C4-2B (cell line): ENCODE results near the gene RAB27A.
"Not testable (repeated sequence)": the region's sequence is repeated elsewhere in the genome, so short reads cannot be mapped to it uniquely, and the experiment has no call there.

Experiments
- ZFX ChIP-seq: fragments of 450-650 bp; IDR thresholded peaks from 2 replicates; pipeline ENCODE4 v1.6.1; 2017
- TF ChIP-seq, protein P1 (sequence below): fragments of 450-650 bp; conservative IDR thresholded peaks from 2 replicates; pipeline ENCODE4 v1.5.1; 2017; ENCODE audit warnings: mild to moderate bottlenecking

DNA sequence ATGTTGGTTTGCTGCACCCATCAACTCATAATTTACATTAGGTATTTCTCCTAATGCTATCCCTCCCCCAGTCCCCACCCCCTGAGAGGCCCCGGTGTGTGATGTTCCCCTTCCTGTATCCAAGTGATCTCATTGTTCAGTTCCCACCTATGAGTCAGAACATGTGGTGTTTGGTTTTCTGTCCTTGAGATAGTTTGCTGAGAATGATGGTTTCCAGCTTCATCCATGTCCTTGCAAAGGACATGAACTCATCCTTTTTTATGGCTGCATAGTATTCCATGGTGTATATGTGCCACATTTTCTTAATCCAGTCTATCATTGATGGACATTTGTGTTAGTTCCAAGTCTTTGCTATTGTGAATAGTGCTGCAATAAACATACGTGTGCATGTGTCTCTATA lies 9.0 kb downstream of the RAB27A start:
- TF ChIP-seq, protein P1, sequence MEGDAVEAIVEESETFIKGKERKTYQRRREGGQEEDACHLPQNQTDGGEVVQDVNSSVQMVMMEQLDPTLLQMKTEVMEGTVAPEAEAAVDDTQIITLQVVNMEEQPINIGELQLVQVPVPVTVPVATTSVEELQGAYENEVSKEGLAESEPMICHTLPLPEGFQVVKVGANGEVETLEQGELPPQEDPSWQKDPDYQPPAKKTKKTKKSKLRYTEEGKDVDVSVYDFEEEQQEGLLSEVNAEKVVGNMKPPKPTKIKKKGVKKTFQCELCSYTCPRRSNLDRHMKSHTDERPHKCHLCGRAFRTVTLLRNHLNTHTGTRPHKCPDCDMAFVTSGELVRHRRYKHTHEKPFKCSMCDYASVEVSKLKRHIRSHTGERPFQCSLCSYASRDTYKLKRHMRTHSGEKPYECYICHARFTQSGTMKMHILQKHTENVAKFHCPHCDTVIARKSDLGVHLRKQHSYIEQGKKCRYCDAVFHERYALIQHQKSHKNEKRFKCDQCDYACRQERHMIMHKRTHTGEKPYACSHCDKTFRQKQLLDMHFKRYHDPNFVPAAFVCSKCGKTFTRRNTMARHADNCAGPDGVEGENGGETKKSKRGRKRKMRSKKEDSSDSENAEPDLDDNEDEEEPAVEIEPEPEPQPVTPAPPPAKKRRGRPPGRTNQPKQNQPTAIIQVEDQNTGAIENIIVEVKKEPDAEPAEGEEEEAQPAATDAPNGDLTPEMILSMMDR: not testable (repeated sequence)
- not testable (repeated sequence) for TF ChIP-seq ZFX
